HUES64 (cell line): Measurements from ENCODE around the gene PFKL.
A peak's percentile ranks its signal among the peaks of the same experiment; 100 is the strongest.

Source experiments
- H3K27ac ChIP-seq: 2 replicates; pipeline ENCODE4 v1.7.0; 2013; ENCODE audit warnings: low read depth, low read length, inconsistent platforms
- H3K27me3 ChIP-seq: 2 replicates; pipeline ENCODE4 v1.6.1; 2013; ENCODE audit warnings: mild to moderate bottlenecking, low read length; ENCODE audit not compliant: insufficient read depth
- H3K36me3 ChIP-seq: 2 replicates; pipeline ENCODE4 v1.6.1; 2013; ENCODE audit warnings: mild to moderate bottlenecking, low read length; ENCODE audit not compliant: insufficient read depth
- H3K4me1 ChIP-seq: 2 replicates; pipeline ENCODE4 v1.6.1; 2013; ENCODE audit warnings: mild to moderate bottlenecking, low read length, moderate library complexity; ENCODE audit not compliant: insufficient read depth
- H3K4me3 ChIP-seq: 2 replicates; pipeline ENCODE4 v1.5.1; 2013; ENCODE audit warnings: mild to moderate bottlenecking, low read length, moderate library complexity
- H3K9ac ChIP-seq: 2 replicates; pipeline ENCODE4 v1.6.1; 2013; ENCODE audit warnings: mild to moderate bottlenecking, low read depth, low read length
- H3K9me3 ChIP-seq: 2 replicates; pipeline ENCODE4 v1.6.1; 2013; ENCODE audit warnings: low read depth, low read length; ENCODE audit not compliant: insufficient read depth
- WGBS: fragments of 150-250, 120-280 bp; methylation state at CpG from one replicate; pipeline ENCODE4 v1.1.7; 2013; ENCODE audit warnings: missing lambda C conversion rate; 5-methylcytosine and 5-hydroxymethylcytosine counted together

PFKL gene

GRCh38 chr21:44263221-44263760 is 36.6 kb upstream of the PFKL start:
- Histone ChIP-seq H3K4me3 (no peak overlapping the region), H3K4me1 (peaks cover 9% of the 10 kb centered on the region; the same call in 1 of the 2 replicates), H3K27ac (no peak overlapping the region), H3K27me3 (no peaks in the 10 kb centered on the region), H3K9ac (no peak overlapping the region), H3K9me3 (no peaks in the 10 kb centered on the region), H3K36me3 (no peaks in the 10 kb centered on the region)
- WGBS, result 18% methylated on average over 18 of the region's 18 CpGs

- no peak overlapping the region for H3K4me3 ChIP-seq
- no peaks in the 10 kb centered on the region for H3K27me3 ChIP-seq
- 73% methylated on average over 2 of the region's 4 CpGs for WGBS
- H3K4me1 ChIP-seq, result peaks cover 9% of the 10 kb centered on the region; the same call in 1 of the 2 replicates
- H3K27ac ChIP-seq, result peak overlapping the region; percentile 49; the same call in 1 of the 2 replicates
- H3K36me3 ChIP-seq, result no peaks in the 10 kb centered on the region
- no peak overlapping the region for H3K9ac ChIP-seq
- H3K9me3 ChIP-seq, result no peaks in the 10 kb centered on the region
These were observed 36.1 kb upstream of the PFKL start for GRCh38 chr21:44263768-44264167.

DNA sequence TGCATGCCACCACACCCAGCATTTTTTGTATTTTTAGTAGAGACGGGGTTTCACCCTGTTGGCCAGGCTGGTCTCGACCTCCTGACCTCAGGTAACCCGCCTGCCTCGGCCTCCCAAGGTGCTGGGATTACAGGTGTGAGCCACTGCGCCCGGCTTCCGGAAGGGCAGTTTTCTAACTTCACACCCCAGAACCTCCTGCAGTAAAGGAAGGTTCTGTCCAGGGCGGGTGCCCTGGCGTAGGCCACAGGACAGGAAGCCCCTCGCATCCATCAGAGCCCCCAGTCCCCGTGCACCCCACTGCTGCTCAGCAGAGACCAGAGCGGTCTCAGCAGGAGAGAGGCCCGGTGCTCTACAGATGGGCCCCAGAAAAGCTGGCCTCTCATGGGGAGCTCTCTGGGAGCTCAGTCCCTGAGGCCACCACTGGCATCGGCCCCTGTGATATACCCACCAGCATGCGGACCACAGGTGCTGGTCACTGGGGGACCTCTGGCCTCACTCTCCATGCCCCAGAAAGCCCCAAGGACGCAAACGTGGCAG is 34.1 kb upstream of the PFKL start:
- Histone ChIP-seq H3K4me1 (peaks cover 9% of the 10 kb centered on the region; the same call in 1 of the 2 replicates), H3K9ac (no peak overlapping the region), H3K9me3 (no peaks in the 10 kb centered on the region), H3K27ac (no peak overlapping the region), H3K27me3 (no peaks in the 10 kb centered on the region), H3K36me3 (no peaks in the 10 kb centered on the region), H3K4me3 (no peak overlapping the region)
- 90% methylated on average over 17 of the region's 17 CpGs for WGBS

DNA sequence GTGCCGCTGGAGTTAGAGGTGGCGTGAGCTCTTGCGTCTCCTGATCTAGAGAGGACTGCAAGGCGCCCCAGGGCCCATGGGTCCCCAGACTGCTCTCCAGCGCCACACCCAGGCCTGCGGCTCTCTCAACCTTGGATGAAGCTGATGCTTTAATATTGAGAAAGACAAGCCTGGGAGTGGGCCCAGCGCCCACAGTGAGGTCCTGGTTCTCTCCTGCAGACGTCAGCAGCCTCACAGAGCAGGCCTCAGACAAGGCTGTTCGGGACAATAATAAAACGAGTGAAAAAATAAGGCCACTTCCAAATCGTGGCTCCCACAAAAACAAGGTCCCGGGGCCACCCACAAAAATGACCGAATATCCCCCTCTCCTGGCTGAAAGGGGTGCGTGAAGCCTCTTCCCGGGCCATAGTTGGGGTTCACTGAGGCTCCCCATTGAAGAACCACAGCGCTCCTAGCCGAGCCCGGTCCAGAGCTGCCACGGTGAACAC is 32.2 kb upstream of the PFKL start:
- 91% methylated on average over 19 of the region's 19 CpGs for WGBS
- Histone ChIP-seq H3K9me3 (no peaks in the 10 kb centered on the region), H3K36me3 (no peaks in the 10 kb centered on the region), H3K4me1 (peaks cover 9% of the 10 kb centered on the region; the same call in 1 of the 2 replicates), H3K9ac (no peak overlapping the region), H3K4me3 (no peak overlapping the region), H3K27ac (no peak overlapping the region), H3K27me3 (no peaks in the 10 kb centered on the region)

DNA sequence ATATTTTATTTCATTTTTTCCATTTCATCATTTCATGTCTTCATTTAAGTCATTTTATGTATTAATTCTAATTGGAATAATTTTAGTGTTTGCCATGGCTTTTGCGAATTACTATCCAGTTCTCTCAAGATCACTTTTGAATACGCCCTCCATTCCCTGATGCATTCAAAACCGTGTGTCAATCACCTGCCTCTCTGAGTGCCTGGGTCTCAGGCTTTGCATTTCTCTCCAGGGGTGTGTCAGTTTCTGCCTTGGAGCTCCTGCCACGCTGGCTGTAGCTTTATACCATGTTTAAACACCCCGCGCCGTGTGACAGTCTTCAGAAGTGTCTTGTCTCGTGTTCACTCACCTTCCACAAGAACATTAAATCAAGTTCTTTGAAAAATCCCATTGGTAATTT is 30.8 kb upstream of the PFKL start:
- H3K9ac ChIP-seq, result no peak overlapping the region
- no peak overlapping the region for H3K4me3 ChIP-seq
- H3K27ac ChIP-seq, result no peak overlapping the region
- H3K27me3 ChIP-seq, result no peaks in the 10 kb centered on the region
- H3K4me1 ChIP-seq, result no peaks in the 10 kb centered on the region
- WGBS, result 79% methylated on average over 7 of the region's 8 CpGs
- no peaks in the 10 kb centered on the region for H3K36me3 ChIP-seq
- H3K9me3 ChIP-seq, result no peaks in the 10 kb centered on the region

DNA sequence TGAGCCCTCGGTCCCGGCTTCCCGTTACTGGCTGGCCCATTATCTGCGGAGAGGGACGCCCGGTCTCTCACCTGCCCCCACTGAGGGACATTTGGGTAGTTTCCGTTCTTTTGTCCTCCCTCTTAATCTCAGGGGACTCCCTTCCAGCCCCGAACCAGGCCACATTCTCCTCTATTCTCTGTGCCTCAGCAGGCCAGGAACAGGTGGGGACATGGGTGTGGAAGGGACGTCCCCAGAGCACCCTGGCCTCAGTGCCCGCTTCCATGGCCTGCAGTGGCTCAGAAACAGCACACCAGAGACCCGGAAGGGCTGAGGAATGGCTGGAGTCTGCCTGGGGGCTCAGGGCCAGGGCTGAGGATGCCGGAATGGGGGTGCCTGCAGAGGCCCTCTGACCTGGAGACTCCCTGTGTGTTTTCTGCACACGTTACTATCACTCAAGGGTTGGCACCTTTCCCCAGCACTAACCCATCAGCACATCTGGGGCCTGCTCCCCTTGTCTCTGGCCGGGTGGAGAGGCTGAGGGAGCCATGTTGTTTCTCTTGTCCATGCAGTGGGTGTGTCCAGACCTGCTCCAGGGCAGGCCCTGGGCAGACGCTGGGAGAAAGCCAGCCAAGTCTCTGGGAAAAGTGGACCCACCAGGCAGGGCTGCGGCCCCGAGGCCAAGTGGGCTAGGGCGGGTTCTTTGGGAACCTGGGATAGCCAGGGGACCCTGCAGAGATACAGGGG is 28.1 kb upstream of the PFKL start:
- Histone ChIP-seq H3K9ac (no peak overlapping the region), H3K9me3 (no peaks in the 10 kb centered on the region), H3K27ac (no peak overlapping the region), H3K27me3 (no peaks in the 10 kb centered on the region), H3K4me1 (no peaks in the 10 kb centered on the region), H3K4me3 (no peak overlapping the region), H3K36me3 (no peaks in the 10 kb centered on the region)
- 92% methylated on average over 17 of the region's 18 CpGs for WGBS

DNA sequence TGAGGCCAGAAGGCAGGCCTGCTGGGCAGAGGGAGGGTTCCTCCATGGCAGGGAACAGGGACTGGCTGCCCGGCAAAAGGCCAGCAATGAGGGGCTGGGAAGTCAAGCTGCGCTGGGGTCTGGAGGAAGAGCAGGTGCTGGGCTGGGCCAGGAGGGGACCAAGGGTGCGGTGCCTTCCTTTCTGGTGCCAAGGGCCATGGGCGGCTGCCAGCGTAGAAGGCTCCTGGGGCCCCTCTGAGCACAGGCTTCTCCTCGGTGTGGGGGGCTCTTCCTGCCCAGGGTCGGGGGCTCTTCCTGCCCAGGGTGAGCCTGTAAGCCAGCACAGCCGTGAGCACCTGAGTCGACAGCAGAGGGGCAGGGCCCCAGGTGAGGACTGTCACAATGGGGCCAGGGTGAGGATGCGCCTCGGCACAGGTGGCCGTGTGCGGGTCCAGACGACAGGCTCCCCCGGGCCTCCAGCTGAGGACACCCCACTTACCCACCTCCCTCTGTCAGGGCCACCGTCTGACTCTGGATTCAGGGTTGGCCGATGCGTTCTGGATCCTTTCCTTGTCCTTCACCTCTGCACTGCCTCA is 27.5 kb upstream of the PFKL start:
- no peak overlapping the region for H3K27ac ChIP-seq
- no peaks in the 10 kb centered on the region for H3K27me3 ChIP-seq
- H3K36me3 ChIP-seq, result no peaks in the 10 kb centered on the region
- no peak overlapping the region for H3K4me3 ChIP-seq
- no peaks in the 10 kb centered on the region for H3K4me1 ChIP-seq
- 87% methylated on average over 18 of the region's 18 CpGs for WGBS
- no peaks in the 10 kb centered on the region for H3K9me3 ChIP-seq
- H3K9ac ChIP-seq, result no peak overlapping the region

- Histone ChIP-seq H3K4me3 (no peak overlapping the region), H3K27me3 (no peaks in the 10 kb centered on the region), H3K36me3 (no peaks in the 10 kb centered on the region), H3K9ac (no peak overlapping the region), H3K27ac (no peak overlapping the region), H3K9me3 (no peaks in the 10 kb centered on the region), H3K4me1 (no peaks in the 10 kb centered on the region)
- 93% methylated on average over 7 of the region's 7 CpGs for WGBS
These were observed 26.8 kb upstream of the PFKL start for GRCh38 chr21:44273046-44273445.

GRCh38 chr21:44275041-44275440 is 24.8 kb upstream of the PFKL start:
- 79% methylated on average over 5 of the region's 5 CpGs for WGBS
- no peaks in the 10 kb centered on the region for H3K9me3 ChIP-seq

GRCh38 chr21:44279354-44280260 is 20.2 kb upstream of the PFKL start:
- no peak overlapping the region for H3K4me3 ChIP-seq
- H3K36me3 ChIP-seq, result no peaks in the 10 kb centered on the region
- peaks cover 12% of the 10 kb centered on the region for H3K4me1 ChIP-seq
- no peak overlapping the region for H3K27ac ChIP-seq
- no peak overlapping the region for H3K9ac ChIP-seq
- 92% methylated on average over 18 of the region's 19 CpGs for WGBS
- peaks cover 14% of the 10 kb centered on the region for H3K27me3 ChIP-seq
- no peaks in the 10 kb centered on the region for H3K9me3 ChIP-seq

More at GRCh38 chr21:44275041-44275440, 24.8 kb upstream of the PFKL start:
- Histone ChIP-seq H3K27ac (no peak overlapping the region), H3K36me3 (no peaks in the 10 kb centered on the region), H3K9ac (no peak overlapping the region), H3K27me3 (no peaks in the 10 kb centered on the region), H3K4me3 (no peak overlapping the region), H3K4me1 (no peaks in the 10 kb centered on the region)
